BLaER1 treated with 17β-estradiol and CSF1 and Interleukin-3, amounts not matched to agents 10 nM and 100 nM (cell line): ENCODE measurements around the gene MEOX2.

ENCODE experiments used
- H3K27ac ChIP-seq, 11 experiments: shearing (Covaris generic); formaldehyde crosslinking; 2 replicates each; pipeline ENCODE4 v1.8.1; 2022
- H3K27me3 ChIP-seq, 11 experiments: shearing (Covaris generic); formaldehyde crosslinking; 2 replicates each; pipeline ENCODE4 v1.8.1; 2022
- H3K36me3 ChIP-seq, 11 experiments: shearing (Covaris generic); formaldehyde crosslinking; 2 replicates each; pipeline ENCODE4 v1.8.1; 2022
- H3K4me1 ChIP-seq, 10 experiments: shearing (Covaris generic); formaldehyde crosslinking; 2 replicates each; pipeline ENCODE4 v1.8.1; 2022
- H3K4me2 ChIP-seq, 11 experiments: shearing (Covaris generic); formaldehyde crosslinking; 2 replicates each; pipeline ENCODE4 v1.8.1; 2022
- H3K4me3 ChIP-seq, 10 experiments: shearing (Covaris generic); formaldehyde crosslinking; 2 replicates each; pipeline ENCODE4 v1.8.1; 2022
- H3K9ac ChIP-seq, 11 experiments: shearing (Covaris generic); formaldehyde crosslinking; 2 replicates each; pipeline ENCODE4 v1.8.1; 2022
- H3K9me3 ChIP-seq, 11 experiments: shearing (Covaris generic); formaldehyde crosslinking; replicated peaks in 1 of 11; 2 replicates each; pipeline ENCODE4 v1.8.1; 2022
- H4K20me1 ChIP-seq, 11 experiments: shearing (Covaris generic); formaldehyde crosslinking; 2 replicates each; pipeline ENCODE4 v1.8.1; 2022
- Cebpa-rat ChIP-seq, 11 experiments: shearing (Covaris generic); IDR thresholded peaks; 2 replicates each; pipeline ENCODE4 v1.8.1; 2022

Gene MEOX2

GRCh38 chr7:15692501-15693020, 6.1 kb upstream of the MEOX2 start:
- no peak overlapping the region for H3K27ac ChIP-seq
- no peak overlapping the region for H3K4me3 ChIP-seq
- no peak overlapping the region for H3K4me2 ChIP-seq
- no peaks in the 10 kb centered on the region for H3K36me3 ChIP-seq
- H3K9ac ChIP-seq: no peak overlapping the region
- H3K4me1 ChIP-seq: no peaks in the 10 kb centered on the region
- H4K20me1 ChIP-seq: no peaks in the 10 kb centered on the region
- no peaks in the 10 kb centered on the region for H3K27me3 ChIP-seq
- no peak for TF ChIP-seq Cebpa-rat (IDR thresholded peaks at IDR 0.05)
- peaks cover 0 to 4% (median 2%) of the 10 kb centered on the region in 11 experiments; a peak in 8 of 22 replicates for H3K9me3 ChIP-seq

DNA sequence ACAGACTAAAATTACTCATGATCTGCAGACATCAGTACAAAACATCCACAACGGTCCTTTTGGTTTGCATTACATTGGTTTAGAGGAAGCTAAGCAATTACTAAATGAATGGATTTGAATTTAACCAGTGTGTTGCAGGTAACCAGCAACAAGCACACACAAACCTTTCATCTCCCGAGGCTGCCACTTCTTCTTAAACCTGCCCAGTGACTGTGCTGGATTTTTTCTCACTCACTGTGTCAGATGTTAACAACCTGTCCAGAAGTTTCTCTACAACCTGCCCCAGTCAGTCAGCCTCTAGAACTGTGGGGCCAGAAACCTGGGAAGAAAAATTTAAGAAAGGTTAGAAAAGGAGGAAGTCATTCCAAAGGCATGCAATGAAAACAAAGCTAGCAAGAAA, 2.4 kb upstream of the MEOX2 start:
- H3K4me2 ChIP-seq: no peak overlapping the region

DNA sequence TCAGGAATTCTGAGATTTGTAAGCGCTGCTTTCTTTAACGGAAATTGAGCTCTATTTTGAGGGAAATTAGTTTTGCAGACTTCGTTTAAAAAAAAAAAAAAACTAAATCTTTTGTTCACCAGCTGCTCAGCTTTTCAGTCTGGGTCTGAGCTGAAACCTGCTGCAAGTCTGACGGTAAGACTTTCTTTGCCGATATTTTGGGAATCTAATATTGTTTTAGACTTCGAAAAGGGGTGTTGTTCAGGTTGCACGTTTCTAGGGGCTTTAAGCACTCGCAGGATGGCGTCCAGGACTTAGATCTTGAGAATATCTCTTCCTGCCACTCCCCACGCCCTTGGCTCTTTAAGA, 1.8 kb upstream of the MEOX2 start:
- no peak for TF ChIP-seq Cebpa-rat (IDR thresholded peaks at IDR 0.05)
- no peak overlapping the region for H3K4me2 ChIP-seq
- H4K20me1 ChIP-seq: no peaks in the 10 kb centered on the region
- H3K36me3 ChIP-seq: no peaks in the 10 kb centered on the region
- H3K4me1 ChIP-seq: no peaks in the 10 kb centered on the region
- H3K27me3 ChIP-seq: no peaks in the 10 kb centered on the region
- H3K4me3 ChIP-seq: no peak overlapping the region
- no peak overlapping the region for H3K27ac ChIP-seq
- no peak overlapping the region for H3K9ac ChIP-seq
- peaks cover 12 to 27% (median 25%) of the 10 kb centered on the region in 11 experiments; a peak in 21 of 22 replicates for H3K9me3 ChIP-seq

More for the DNA sequence above, 2.4 kb upstream of the MEOX2 start:
- no peaks in the 10 kb centered on the region for H3K4me1 ChIP-seq
- H3K4me3 ChIP-seq: no peak overlapping the region
- H4K20me1 ChIP-seq: no peaks in the 10 kb centered on the region
- H3K27me3 ChIP-seq: no peaks in the 10 kb centered on the region
- H3K36me3 ChIP-seq: no peaks in the 10 kb centered on the region
- no peak overlapping the region for H3K9ac ChIP-seq
- no peak for TF ChIP-seq Cebpa-rat (IDR thresholded peaks at IDR 0.05)
- no peak overlapping the region for H3K27ac ChIP-seq
- peaks cover 12 to 27% (median 25%) of the 10 kb centered on the region in 11 experiments; a peak in 21 of 22 replicates for H3K9me3 ChIP-seq

GRCh38 chr7:15687546-15688278, 1.2 kb upstream of the MEOX2 start:
- TF ChIP-seq Cebpa-rat (IDR thresholded peaks at IDR 0.05): no peak
- H3K4me2 ChIP-seq: no peak overlapping the region
- no peak overlapping the region for H3K4me3 ChIP-seq
- peaks cover 12 to 27% (median 25%) of the 10 kb centered on the region in 11 experiments; a peak in 21 of 22 replicates for H3K9me3 ChIP-seq
- no peaks in the 10 kb centered on the region for H4K20me1 ChIP-seq
- H3K9ac ChIP-seq: no peak overlapping the region
- H3K27ac ChIP-seq: no peak overlapping the region
- no peaks in the 10 kb centered on the region for H3K4me1 ChIP-seq
- H3K27me3 ChIP-seq: no peaks in the 10 kb centered on the region
- H3K36me3 ChIP-seq: no peaks in the 10 kb centered on the region

GRCh38 chr7:15686957-15687545, 568 bp upstream of the MEOX2 start:
- H3K27ac ChIP-seq: no peak overlapping the region
- H3K9me3 ChIP-seq: peaks cover 12 to 27% (median 25%) of the 10 kb centered on the region in 11 experiments; a peak in 21 of 22 replicates
- H4K20me1 ChIP-seq: no peaks in the 10 kb centered on the region
- H3K4me3 ChIP-seq: no peak overlapping the region
- H3K9ac ChIP-seq: no peak overlapping the region
- H3K36me3 ChIP-seq: no peaks in the 10 kb centered on the region
- no peak overlapping the region for H3K4me2 ChIP-seq
- H3K4me1 ChIP-seq: no peaks in the 10 kb centered on the region
- no peaks in the 10 kb centered on the region for H3K27me3 ChIP-seq
- no peak; a peak in 1 of 22 replicates for TF ChIP-seq Cebpa-rat (IDR thresholded peaks at IDR 0.05)

GRCh38 chr7:15685358-15686294, 857 bp downstream of the MEOX2 start:
- no peak overlapping the region for H3K9ac ChIP-seq
- H3K4me1 ChIP-seq: no peaks in the 10 kb centered on the region
- no peak overlapping the region for H3K4me3 ChIP-seq
- no peak overlapping the region for H3K27ac ChIP-seq
- H3K9me3 ChIP-seq: peaks cover 12 to 27% (median 25%) of the 10 kb centered on the region in 11 experiments; a peak in 21 of 22 replicates
- H4K20me1 ChIP-seq: no peaks in the 10 kb centered on the region
- H3K36me3 ChIP-seq: no peaks in the 10 kb centered on the region
- H3K27me3 ChIP-seq: no peaks in the 10 kb centered on the region
- peak in 2 of 11 experiments; percentile 23 to 45; a peak in 1 of 22 replicates for TF ChIP-seq Cebpa-rat (IDR thresholded peaks at IDR 0.05)
- H3K4me2 ChIP-seq: no peak overlapping the region

DNA sequence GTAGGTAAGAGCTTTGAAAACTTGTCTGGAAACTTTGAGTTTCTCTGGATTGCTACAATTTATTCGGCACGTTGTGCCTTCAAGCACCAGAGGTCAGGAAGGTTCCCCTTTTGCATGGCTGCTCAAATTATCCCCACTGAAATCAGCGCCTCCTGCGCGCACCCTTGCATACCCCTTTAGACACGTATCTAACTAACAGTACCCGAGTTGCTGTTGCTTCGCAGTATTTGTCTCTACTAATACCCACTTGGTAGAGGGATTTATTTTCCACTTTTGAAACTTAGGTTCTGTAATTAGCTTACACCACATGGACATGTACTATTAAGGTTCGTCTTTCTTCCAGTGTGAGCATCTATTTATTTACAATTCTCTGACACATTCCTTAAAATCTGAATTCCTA, 1.6 kb downstream of the MEOX2 start:
- Histone ChIP-seq H3K4me1 (no peaks in the 10 kb centered on the region), H3K4me2 (no peak overlapping the region), H3K4me3 (no peak overlapping the region), H3K27ac (no peak overlapping the region), H3K36me3 (no peaks in the 10 kb centered on the region), H3K9me3 (peaks cover 12 to 27% (median 25%) of the 10 kb centered on the region in 11 experiments; a peak in 21 of 22 replicates), H4K20me1 (no peaks in the 10 kb centered on the region), H3K9ac (no peak overlapping the region), H3K27me3 (no peaks in the 10 kb centered on the region)
- no peak for TF ChIP-seq Cebpa-rat (IDR thresholded peaks at IDR 0.05)

DNA sequence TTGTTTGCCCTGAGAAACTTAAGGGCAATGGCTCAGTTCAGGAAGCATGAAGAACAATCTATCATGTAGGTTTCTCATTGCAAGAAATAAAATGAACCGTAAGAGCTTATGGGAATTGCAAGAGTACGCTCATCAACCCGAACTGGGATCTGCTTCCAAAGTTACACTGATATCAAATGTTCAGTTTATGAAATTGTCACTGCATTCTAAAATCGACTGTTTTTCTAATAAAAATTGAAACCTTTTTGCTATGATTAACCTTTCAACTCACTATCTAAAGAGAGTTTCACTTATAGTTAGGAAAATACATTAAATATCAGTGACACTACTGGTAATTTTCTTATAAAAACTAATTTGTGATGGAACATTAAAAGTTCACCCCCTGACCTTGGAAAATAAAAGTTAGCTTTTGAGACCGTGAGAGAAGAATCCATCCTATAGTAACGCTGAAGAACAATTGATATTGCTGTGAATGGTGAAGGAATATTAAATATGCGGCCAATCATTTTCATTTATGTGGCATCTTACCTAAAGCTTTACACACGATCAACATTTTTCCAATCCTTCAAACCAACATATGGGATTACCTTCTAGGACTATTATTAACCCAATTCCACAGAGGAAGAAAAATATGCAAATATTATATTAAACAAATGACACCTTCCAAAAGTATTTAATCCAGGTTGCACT, 2.2 kb downstream of the MEOX2 start:
- Histone ChIP-seq H4K20me1 (no peaks in the 10 kb centered on the region), H3K9ac (no peak overlapping the region)

More for the DNA sequence above, 2.2 kb downstream of the MEOX2 start:
- H3K27me3 ChIP-seq: no peaks in the 10 kb centered on the region
- peaks cover 12 to 27% (median 25%) of the 10 kb centered on the region in 11 experiments; a peak in 21 of 22 replicates for H3K9me3 ChIP-seq
- no peak overlapping the region for H3K4me2 ChIP-seq
- no peaks in the 10 kb centered on the region for H3K36me3 ChIP-seq
- no peaks in the 10 kb centered on the region for H3K4me1 ChIP-seq
- no peak overlapping the region for H3K27ac ChIP-seq
- no peak overlapping the region for H3K4me3 ChIP-seq
- TF ChIP-seq Cebpa-rat (IDR thresholded peaks at IDR 0.05): no peak
